Mesendoderm (in vitro differentiated cells): ENCODE results near the gene GRPEL2.

Experiments used
- DNase-seq: peaks from one replicate; pipeline ENCODE4 v3.0.0; 2013
- H2AK5ac ChIP-seq: 2 replicates; pipeline ENCODE4 v1.6.1; 2013; ENCODE audit warnings: low read length, inconsistent platforms
- H2BK120ac ChIP-seq: 2 replicates; pipeline ENCODE4 v1.6.1; 2013; ENCODE audit warnings: low read depth, mild to moderate bottlenecking, low read length, moderate library complexity, mixed read lengths
- H2BK15ac ChIP-seq: replicated peaks from 2 replicates; pipeline ENCODE4 v1.6.1; 2013; ENCODE audit warnings: low read depth, mild to moderate bottlenecking, moderate library complexity
- H2BK5ac ChIP-seq: 2 replicates; pipeline ENCODE4 v1.6.1; 2013; ENCODE audit warnings: low read length, inconsistent platforms
- H3K18ac ChIP-seq: 2 replicates; pipeline ENCODE4 v1.6.1; 2013; ENCODE audit warnings: mild to moderate bottlenecking, low read length, mixed read lengths
- H3K23ac ChIP-seq: one replicate; pipeline ENCODE4 v1.6.1; 2013; ENCODE audit warnings: low read length
- H3K27ac ChIP-seq: 2 replicates; pipeline ENCODE4 v1.5.1; 2013; ENCODE audit warnings: low read depth, mild to moderate bottlenecking, inconsistent platforms, low read length, moderate library complexity
- H3K27me3 ChIP-seq: 2 replicates; pipeline ENCODE4 v1.6.1; 2013; ENCODE audit warnings: low read length, control low read depth, mild to moderate bottlenecking, inconsistent platforms; ENCODE audit not compliant: insufficient read depth, poor library complexity
- H3K36me3 ChIP-seq: 2 replicates; pipeline ENCODE4 v1.6.1; 2013; ENCODE audit warnings: low read length, inconsistent platforms; ENCODE audit not compliant: control insufficient read depth, insufficient read depth
- H3K4ac ChIP-seq: one replicate; pipeline ENCODE4 v1.6.1; 2013; ENCODE audit warnings: low read depth, mild to moderate bottlenecking, low read length, moderate library complexity
- H3K4me1 ChIP-seq: 2 replicates; pipeline ENCODE4 v1.6.1; 2013; ENCODE audit warnings: low read depth, low read length, inconsistent platforms; ENCODE audit not compliant: control insufficient read depth
- H3K4me2 ChIP-seq: 2 replicates; pipeline ENCODE4 v1.6.1; 2013; ENCODE audit warnings: low read length
- H3K4me3 ChIP-seq: 2 replicates; pipeline ENCODE4 v1.5.1; 2013; ENCODE audit warnings: mild to moderate bottlenecking, low read length
- H3K56ac ChIP-seq: one replicate; pipeline ENCODE4 v1.6.1; 2013; ENCODE audit warnings: low read length
- H3K79me1 ChIP-seq: 2 replicates; pipeline ENCODE4 v1.6.1; 2013; ENCODE audit warnings: low read length, inconsistent platforms
- H3K79me2 ChIP-seq: 2 replicates; pipeline ENCODE4 v1.6.1; 2013; ENCODE audit warnings: mild to moderate bottlenecking, low read length; ENCODE audit not compliant: control insufficient read depth, insufficient read depth
- H3K9ac ChIP-seq: 2 replicates; pipeline ENCODE4 v1.6.1; 2013; ENCODE audit warnings: low read length, inconsistent platforms
- H4K5ac ChIP-seq: one replicate; pipeline ENCODE4 v1.6.1; 2013; ENCODE audit warnings: low read length
- H4K8ac ChIP-seq: one replicate; pipeline ENCODE4 v1.6.1; 2013; ENCODE audit warnings: low read depth, mild to moderate bottlenecking, control low read depth, low read length, moderate library complexity
- WGBS: extraction: QIAGEN DNeasy Blood & Tissue Kit; methylation state at CpG from one replicate; pipeline ENCODE4 v1.1.7; 2013; ENCODE audit warnings: low lambda C conversion rate, missing lambda C conversion rate; ENCODE audit not compliant: insufficient coverage; ENCODE audit errors: extremely low coverage; 5-methylcytosine and 5-hydroxymethylcytosine counted together

Gene GRPEL2

GRCh38 chr5:149300441-149300840 is 44.9 kb upstream of the GRPEL2 start:
- Histone ChIP-seq H3K23ac (no peak overlapping the region), H3K27ac (no peak overlapping the region), H2BK120ac (no peak overlapping the region), H3K18ac (no peak overlapping the region), H2BK5ac (no peak overlapping the region), H3K4me1 (no peaks in the 10 kb centered on the region), H2AK5ac (no peak overlapping the region), H2BK15ac (no peak overlapping the region), H3K36me3 (no peaks in the 10 kb centered on the region), H3K79me1 (no peaks in the 10 kb centered on the region), H3K4me2 (no peak overlapping the region), H3K4me3 (no peak overlapping the region), H4K5ac (no peak overlapping the region), H3K56ac (no peak overlapping the region), H3K79me2 (no peaks in the 10 kb centered on the region), H3K9ac (no peak overlapping the region), H3K4ac (no peak overlapping the region), H4K8ac (no peak overlapping the region), H3K27me3 (no peaks in the 10 kb centered on the region)
- WGBS, result no CpG with 5 or more reads among the region's 6 CpGs
- no peak for DNase-seq

DNA sequence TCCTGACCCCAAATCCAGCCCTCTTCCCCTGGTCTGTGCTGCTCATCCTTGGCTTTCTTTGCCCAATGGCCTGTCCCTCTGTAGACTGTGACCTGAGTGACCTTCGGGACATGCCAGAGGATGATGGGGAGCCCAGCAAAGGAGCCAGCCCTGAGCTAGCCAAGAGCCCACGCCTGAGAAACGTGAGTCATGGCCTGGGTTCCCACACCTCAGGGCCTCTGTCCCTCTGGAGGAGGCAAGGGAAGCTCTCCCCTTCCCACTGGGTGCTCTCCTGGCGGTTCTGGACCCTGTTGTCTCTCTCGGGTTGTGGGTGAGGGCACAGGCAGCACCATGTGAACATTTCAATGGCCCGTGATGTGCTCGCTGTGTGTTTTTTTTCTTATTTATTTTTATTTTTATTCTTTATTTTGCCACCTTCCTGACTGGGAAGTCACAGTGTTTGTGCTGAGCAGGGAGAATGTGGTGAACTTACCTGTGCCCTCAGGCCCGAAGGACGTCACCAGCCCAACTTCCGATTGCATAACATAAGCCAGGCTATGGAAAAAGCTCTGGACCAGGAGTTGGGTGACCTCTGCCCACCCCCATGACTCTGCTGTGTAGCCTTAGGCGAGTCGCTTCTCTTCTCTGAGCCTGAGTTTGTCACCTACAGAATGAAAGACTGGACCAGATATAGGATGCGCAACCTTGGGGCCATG is 44.1 kb upstream of the GRPEL2 start:
- no peak overlapping the region for H3K4me2 ChIP-seq
- H3K27me3 ChIP-seq, result no peaks in the 10 kb centered on the region
- no peak overlapping the region for H3K23ac ChIP-seq
- H2BK120ac ChIP-seq, result no peak overlapping the region
- no peak overlapping the region for H2AK5ac ChIP-seq
- H3K4ac ChIP-seq, result no peak overlapping the region
- no peak overlapping the region for H2BK5ac ChIP-seq
- H3K36me3 ChIP-seq, result no peaks in the 10 kb centered on the region
- no peaks in the 10 kb centered on the region for H3K4me1 ChIP-seq
- no peak overlapping the region for H3K9ac ChIP-seq
- WGBS, result no CpG with 5 or more reads among the region's 13 CpGs
- no peak overlapping the region for H3K18ac ChIP-seq
- H4K8ac ChIP-seq, result no peak overlapping the region
- no peak overlapping the region for H3K4me3 ChIP-seq
- H3K56ac ChIP-seq, result no peak overlapping the region
- H3K79me1 ChIP-seq, result no peaks in the 10 kb centered on the region
- H2BK15ac ChIP-seq, result no peak overlapping the region
- no peak overlapping the region for H3K27ac ChIP-seq
- H3K79me2 ChIP-seq, result no peaks in the 10 kb centered on the region
- DNase-seq, result no peak
- H4K5ac ChIP-seq, result no peak overlapping the region

- WGBS, result no CpG with 5 or more reads among the region's 8 CpGs
- Histone ChIP-seq H2BK15ac (no peak overlapping the region), H4K5ac (no peak overlapping the region), H2AK5ac (no peak overlapping the region), H3K56ac (no peak overlapping the region), H3K79me2 (no peaks in the 10 kb centered on the region), H3K27ac (no peak overlapping the region), H3K18ac (no peak overlapping the region), H3K23ac (no peak overlapping the region), H3K79me1 (no peaks in the 10 kb centered on the region), H3K4me3 (no peak overlapping the region), H4K8ac (no peak overlapping the region), H3K36me3 (no peaks in the 10 kb centered on the region), H3K4me2 (no peak overlapping the region), H3K9ac (no peak overlapping the region), H3K4ac (no peak overlapping the region), H2BK5ac (no peak overlapping the region), H3K4me1 (no peaks in the 10 kb centered on the region), H2BK120ac (no peak overlapping the region), H3K27me3 (no peaks in the 10 kb centered on the region)
- no peak for DNase-seq
Observed at GRCh38 chr5:149301744-149302380, 43.4 kb upstream of the GRPEL2 start.

DNA sequence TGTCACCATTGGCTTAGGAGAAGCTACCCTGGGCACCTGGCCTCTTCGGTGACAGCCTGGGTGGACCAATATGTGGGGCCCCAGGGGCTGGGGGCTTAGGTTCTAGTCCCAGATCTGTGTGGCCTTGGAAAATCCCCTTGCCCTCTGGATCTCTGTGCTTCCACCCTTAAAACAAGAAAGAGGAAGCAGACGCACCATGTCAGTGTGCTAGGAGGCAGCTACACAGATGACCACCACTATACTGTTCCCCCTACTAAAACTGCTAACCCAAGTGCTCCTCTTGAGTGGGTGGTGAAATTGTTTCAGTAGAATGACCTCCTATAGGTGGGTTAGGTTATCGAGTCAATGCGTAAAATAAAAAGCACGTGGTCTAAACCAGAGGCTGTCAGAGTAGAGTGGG is 42.7 kb upstream of the GRPEL2 start:
- Histone ChIP-seq H4K5ac (no peak overlapping the region), H2BK15ac (no peak overlapping the region), H3K27ac (no peak overlapping the region), H2BK5ac (no peak overlapping the region), H3K36me3 (no peaks in the 10 kb centered on the region), H3K56ac (no peak overlapping the region), H3K4ac (no peak overlapping the region), H3K18ac (no peak overlapping the region), H3K4me2 (no peak overlapping the region), H3K79me1 (no peaks in the 10 kb centered on the region), H3K27me3 (no peaks in the 10 kb centered on the region), H3K9ac (no peak overlapping the region), H2AK5ac (no peak overlapping the region), H2BK120ac (no peak overlapping the region), H4K8ac (no peak overlapping the region), H3K4me3 (no peak overlapping the region), H3K79me2 (no peaks in the 10 kb centered on the region), H3K4me1 (no peaks in the 10 kb centered on the region), H3K23ac (no peak overlapping the region)
- WGBS, result no CpG with 5 or more reads among the region's 5 CpGs
- DNase-seq, result no peak

GRCh38 chr5:149303210-149303609 is 42.1 kb upstream of the GRPEL2 start:
- no peak overlapping the region for H2AK5ac ChIP-seq
- H3K4ac ChIP-seq, result no peak overlapping the region
- no peak overlapping the region for H3K18ac ChIP-seq
- no peak overlapping the region for H4K8ac ChIP-seq
- no peak for DNase-seq
- no peak overlapping the region for H4K5ac ChIP-seq
- H3K23ac ChIP-seq, result no peak overlapping the region
- no peak overlapping the region for H2BK15ac ChIP-seq
- no peaks in the 10 kb centered on the region for H3K4me1 ChIP-seq
- no peak overlapping the region for H2BK120ac ChIP-seq
- H3K56ac ChIP-seq, result no peak overlapping the region
- WGBS, result no CpG with 5 or more reads among the region's 4 CpGs
- no peaks in the 10 kb centered on the region for H3K27me3 ChIP-seq
- no peak overlapping the region for H2BK5ac ChIP-seq
- H3K9ac ChIP-seq, result no peak overlapping the region
- no peak overlapping the region for H3K4me3 ChIP-seq
- H3K4me2 ChIP-seq, result no peak overlapping the region
- H3K79me2 ChIP-seq, result no peaks in the 10 kb centered on the region
- no peak overlapping the region for H3K27ac ChIP-seq
- H3K79me1 ChIP-seq, result no peaks in the 10 kb centered on the region
- H3K36me3 ChIP-seq, result no peaks in the 10 kb centered on the region
